Ishikawa (cell line): ENCODE data around the gene NPY2R.

ENCODE experiments used
- CEBPB ChIP-seq: IDR thresholded peaks from 2 replicates; pipeline ENCODE4 v1.6.1; 2012
- CREB1 ChIP-seq: IDR thresholded peaks from 2 replicates; pipeline ENCODE4 v1.6.1; 2012; ENCODE audit warnings: low read depth
- EGR1 ChIP-seq: IDR thresholded peaks from 2 replicates; pipeline ENCODE4 v1.6.1; 2012
- EP300 ChIP-seq: IDR thresholded peaks from 2 replicates; pipeline ENCODE4 v1.6.1; 2012; ENCODE audit warnings: borderline replicate concordance
- FOXM1 ChIP-seq: IDR thresholded peaks from 2 replicates; pipeline ENCODE4 v1.6.1; 2012; ENCODE audit warnings: low read depth, borderline replicate concordance
- NFIC ChIP-seq: IDR thresholded peaks from 2 replicates; pipeline ENCODE4 v1.6.1; 2012
- RAD21 ChIP-seq: IDR thresholded peaks from 2 replicates; pipeline ENCODE4 v1.6.1; 2012; ENCODE audit warnings: low read depth
- TAF1 ChIP-seq: IDR thresholded peaks from 2 replicates; pipeline ENCODE4 v1.6.1; 2012; ENCODE audit warnings: low read depth, mild to moderate bottlenecking
- TCF12 ChIP-seq: IDR thresholded peaks from 2 replicates; pipeline ENCODE4 v1.6.1; 2012; ENCODE audit warnings: low read depth
- TEAD4 ChIP-seq: IDR thresholded peaks from 2 replicates; pipeline ENCODE4 v1.6.1; 2012
- YY1 ChIP-seq: IDR thresholded peaks from 2 replicates; pipeline ENCODE4 v1.6.1; 2012; ENCODE audit warnings: low read depth
- ZBTB7A ChIP-seq: IDR thresholded peaks from 2 replicates; pipeline ENCODE4 v1.6.1; 2012; ENCODE audit warnings: low read depth
- TF ChIP-seq, protein P1 (sequence below): IDR thresholded peaks from 2 replicates; pipeline ENCODE4 v1.6.1; 2012
- TF ChIP-seq, protein P2 (sequence below): IDR thresholded peaks from 2 replicates; pipeline ENCODE4 v1.6.1; 2012
- TF ChIP-seq, protein P3 (sequence below): IDR thresholded peaks from 2 replicates; pipeline ENCODE4 v1.6.1; 2012; ENCODE audit warnings: low read depth, mild to moderate bottlenecking

The NPY2R gene

DNA sequence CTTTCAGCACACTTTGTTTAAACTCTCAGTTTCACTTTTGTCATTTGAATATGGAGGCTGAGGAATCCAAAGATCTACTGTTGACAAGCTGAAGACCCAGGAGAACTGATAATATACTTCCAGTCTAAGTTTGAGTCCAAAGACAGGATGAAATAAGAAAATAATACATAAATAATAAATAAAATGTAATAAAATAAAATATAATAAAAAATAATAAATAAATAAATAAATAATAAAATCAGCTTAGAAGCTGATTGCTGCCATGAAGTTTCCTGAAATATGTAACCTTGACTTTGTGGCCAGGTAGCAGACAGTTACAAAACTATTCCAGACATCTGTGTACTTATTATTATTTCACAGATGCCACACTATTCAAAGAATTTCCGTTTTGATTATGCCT lies 55.0 kb downstream of the NPY2R start:
- TF ChIP-seq, protein P1, sequence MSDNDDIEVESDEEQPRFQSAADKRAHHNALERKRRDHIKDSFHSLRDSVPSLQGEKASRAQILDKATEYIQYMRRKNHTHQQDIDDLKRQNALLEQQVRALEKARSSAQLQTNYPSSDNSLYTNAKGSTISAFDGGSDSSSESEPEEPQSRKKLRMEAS = no peak
- TF ChIP-seq YY1 = no peak
- TF ChIP-seq TCF12 = no peak
- no peak for TF ChIP-seq EP300
- no peak for TF ChIP-seq CREB1
- TF ChIP-seq TEAD4 = no peak
- TF ChIP-seq CEBPB = no peak
- TF ChIP-seq, protein P2, sequence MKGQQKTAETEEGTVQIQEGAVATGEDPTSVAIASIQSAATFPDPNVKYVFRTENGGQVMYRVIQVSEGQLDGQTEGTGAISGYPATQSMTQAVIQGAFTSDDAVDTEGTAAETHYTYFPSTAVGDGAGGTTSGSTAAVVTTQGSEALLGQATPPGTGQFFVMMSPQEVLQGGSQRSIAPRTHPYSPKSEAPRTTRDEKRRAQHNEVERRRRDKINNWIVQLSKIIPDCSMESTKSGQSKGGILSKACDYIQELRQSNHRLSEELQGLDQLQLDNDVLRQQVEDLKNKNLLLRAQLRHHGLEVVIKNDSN = no peak
- no peak for TF ChIP-seq EGR1
- TF ChIP-seq FOXM1 = no peak
- TF ChIP-seq, protein P3, sequence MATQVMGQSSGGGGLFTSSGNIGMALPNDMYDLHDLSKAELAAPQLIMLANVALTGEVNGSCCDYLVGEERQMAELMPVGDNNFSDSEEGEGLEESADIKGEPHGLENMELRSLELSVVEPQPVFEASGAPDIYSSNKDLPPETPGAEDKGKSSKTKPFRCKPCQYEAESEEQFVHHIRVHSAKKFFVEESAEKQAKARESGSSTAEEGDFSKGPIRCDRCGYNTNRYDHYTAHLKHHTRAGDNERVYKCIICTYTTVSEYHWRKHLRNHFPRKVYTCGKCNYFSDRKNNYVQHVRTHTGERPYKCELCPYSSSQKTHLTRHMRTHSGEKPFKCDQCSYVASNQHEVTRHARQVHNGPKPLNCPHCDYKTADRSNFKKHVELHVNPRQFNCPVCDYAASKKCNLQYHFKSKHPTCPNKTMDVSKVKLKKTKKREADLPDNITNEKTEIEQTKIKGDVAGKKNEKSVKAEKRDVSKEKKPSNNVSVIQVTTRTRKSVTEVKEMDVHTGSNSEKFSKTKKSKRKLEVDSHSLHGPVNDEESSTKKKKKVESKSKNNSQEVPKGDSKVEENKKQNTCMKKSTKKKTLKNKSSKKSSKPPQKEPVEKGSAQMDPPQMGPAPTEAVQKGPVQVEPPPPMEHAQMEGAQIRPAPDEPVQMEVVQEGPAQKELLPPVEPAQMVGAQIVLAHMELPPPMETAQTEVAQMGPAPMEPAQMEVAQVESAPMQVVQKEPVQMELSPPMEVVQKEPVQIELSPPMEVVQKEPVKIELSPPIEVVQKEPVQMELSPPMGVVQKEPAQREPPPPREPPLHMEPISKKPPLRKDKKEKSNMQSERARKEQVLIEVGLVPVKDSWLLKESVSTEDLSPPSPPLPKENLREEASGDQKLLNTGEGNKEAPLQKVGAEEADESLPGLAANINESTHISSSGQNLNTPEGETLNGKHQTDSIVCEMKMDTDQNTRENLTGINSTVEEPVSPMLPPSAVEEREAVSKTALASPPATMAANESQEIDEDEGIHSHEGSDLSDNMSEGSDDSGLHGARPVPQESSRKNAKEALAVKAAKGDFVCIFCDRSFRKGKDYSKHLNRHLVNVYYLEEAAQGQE = no peak
- no peak for TF ChIP-seq ZBTB7A
- TF ChIP-seq TAF1 = no peak
- no peak for TF ChIP-seq RAD21
- TF ChIP-seq NFIC = no peak

DNA sequence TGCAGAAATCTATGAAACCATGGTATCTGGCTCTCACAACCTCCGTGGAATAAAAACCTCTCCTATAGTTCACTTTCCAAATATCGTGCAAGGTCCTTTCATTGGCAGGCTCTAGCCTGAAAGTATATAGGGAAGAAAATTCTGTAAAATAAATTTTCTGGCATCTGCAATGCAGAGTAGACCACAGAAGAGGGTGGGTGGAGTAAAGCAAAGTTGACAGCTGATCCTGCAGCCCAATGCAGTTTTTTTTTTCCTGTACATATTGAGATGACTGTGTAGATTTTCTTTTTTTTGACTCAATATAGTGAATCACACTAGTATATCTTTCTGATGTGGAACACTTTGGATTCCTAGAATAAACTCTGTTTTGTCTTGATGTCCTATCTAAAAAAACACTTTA lies 56.7 kb downstream of the NPY2R start:
- TF ChIP-seq EGR1 (no peak), TCF12 (no peak), TEAD4 (no peak), CREB1 (no peak), EP300 (no peak), YY1 (no peak), NFIC (no peak), TAF1 (no peak), CEBPB (no peak), FOXM1 (no peak), RAD21 (no peak), ZBTB7A (no peak)
- TF ChIP-seq, protein P2 = no peak
- TF ChIP-seq, protein P3 = no peak
- TF ChIP-seq, protein P1 = no peak
